PC-9 (cell line): ENCODE measurements around the gene PRSS50. TPM values are rescaled to one million over a fixed set of nuclear protein-coding genes. Genes with fewer than 3 reads are reported as not detected.

Experiments
- BruUV-seq: library from RNA; stranded (reverse); fragments of 400-500 nt; replicated peaks from 2 replicates; lab custom pipeline; 2021; lab: Mats Ljungman, UMichigan
- CTCF ChIA-PET: fragments of 300-600 bp; sonication (Branson Sonifier 250); formaldehyde crosslinking; loops from one replicate; lab custom pipeline; 2022; ENCODE audit warnings: antibody characterized with exemption; lab: Charles Lee
- POLR2A ChIA-PET: fragments of 300-600 bp; sonication (Branson Sonifier 250); formaldehyde crosslinking; loops from one replicate; lab custom pipeline; 2022; ENCODE audit warnings: antibody characterized with exemption; ENCODE audit not compliant: unreplicated experiment; lab: Charles Lee
- DNase-seq, 2 experiments: peaks; one replicate each; pipeline versions ENCODE4 v3.0.0 to v3.0.0-alpha.2; 2015 to 2022; ENCODE audit warnings: mixed read lengths in 1 of 2
- H2AFZ ChIP-seq: fragments of 200-600 bp; sonication (generic); 2 replicates; pipeline ENCODE4 v1.8.1; 2017; ENCODE audit warnings: antibody characterized with exemption
- H3F3A ChIP-seq: fragments of 200-600 bp; sonication (generic); 2 replicates; pipeline ENCODE4 v1.8.1; 2017; ENCODE audit warnings: antibody characterized with exemption, mild to moderate bottlenecking, low read depth; ENCODE audit not compliant: insufficient read depth
- H3K27ac ChIP-seq: fragments of 200-600 bp; sonication (generic); 2 replicates; pipeline ENCODE4 v1.6.1; 2016; ENCODE audit warnings: mixed run types
- H3K27me3 ChIP-seq: fragments of 200-600 bp; sonication (generic); 2 replicates; pipeline ENCODE4 v1.6.1; 2016; ENCODE audit warnings: low read depth, mixed run types; ENCODE audit not compliant: insufficient read depth
- H3K36me3 ChIP-seq: fragments of 200-600 bp; sonication (generic); 2 replicates; pipeline ENCODE4 v1.6.1; 2016; ENCODE audit warnings: low read depth, mixed run types
- H3K4me1 ChIP-seq: fragments of 200-600 bp; sonication (generic); replicated peaks from 2 replicates; pipeline ENCODE4 v1.6.1; 2016; ENCODE audit warnings: mixed run types; ENCODE audit not compliant: insufficient read depth
- H3K4me2 ChIP-seq: fragments of 200-600 bp; sonication (generic); 2 replicates; pipeline ENCODE4 v1.6.1; 2017; ENCODE audit warnings: mixed run types
- H3K4me3 ChIP-seq: fragments of 200-600 bp; sonication (generic); 2 replicates; pipeline ENCODE4 v1.6.1; 2016; ENCODE audit warnings: mixed run types
- H3K79me2 ChIP-seq: fragments of 200-600 bp; sonication (generic); 2 replicates; pipeline ENCODE4 v1.6.1; 2017; ENCODE audit warnings: low read depth, mixed run types
- H3K9me2 ChIP-seq: fragments of 200-600 bp; sonication (generic); 2 replicates; pipeline ENCODE4 v1.8.1; 2017; ENCODE audit warnings: mild to moderate bottlenecking; ENCODE audit not compliant: insufficient read depth
- H3K9me3 ChIP-seq: fragments of 200-600 bp; sonication (generic); 2 replicates; pipeline ENCODE4 v1.8.1; 2016; ENCODE audit warnings: low read depth; ENCODE audit not compliant: insufficient read depth
- H4K20me1 ChIP-seq: fragments of 200-600 bp; sonication (generic); 2 replicates; pipeline ENCODE4 v1.8.1; 2017; ENCODE audit not compliant: insufficient read depth
- EZH2 ChIP-seq: fragments of 200-600 bp; sonication (generic); IDR thresholded peaks from 2 replicates; pipeline ENCODE4 v1.8.0; 2017; ENCODE audit warnings: antibody characterized with exemption, low read depth
- intact Hi-C: fragments of 100-400 bp; cut with micrococcal nuclease; formaldehyde crosslinking; loops from one replicate; pipeline ENCODE4 v1.10.0; 2022; ENCODE audit not compliant: unreplicated experiment
- total RNA-seq: library from RNA; stranded (reverse); gene quantifications from 2 replicates; pipeline ENCODE4 v1.2.3, GENCODE V29; 2021
- TF ChIP-seq, protein P1 (sequence below): fragments of 200-600 bp; sonication (generic); conservative IDR thresholded peaks from 2 replicates; pipeline ENCODE4 v1.6.1; 2017; ENCODE audit warnings: mixed run types, antibody characterized with exemption, mild to moderate bottlenecking, moderate library complexity

PRSS50 gene
- total RNA-seq, 1 experiment from 2014 or later, result 0.50 TPM

DNA sequence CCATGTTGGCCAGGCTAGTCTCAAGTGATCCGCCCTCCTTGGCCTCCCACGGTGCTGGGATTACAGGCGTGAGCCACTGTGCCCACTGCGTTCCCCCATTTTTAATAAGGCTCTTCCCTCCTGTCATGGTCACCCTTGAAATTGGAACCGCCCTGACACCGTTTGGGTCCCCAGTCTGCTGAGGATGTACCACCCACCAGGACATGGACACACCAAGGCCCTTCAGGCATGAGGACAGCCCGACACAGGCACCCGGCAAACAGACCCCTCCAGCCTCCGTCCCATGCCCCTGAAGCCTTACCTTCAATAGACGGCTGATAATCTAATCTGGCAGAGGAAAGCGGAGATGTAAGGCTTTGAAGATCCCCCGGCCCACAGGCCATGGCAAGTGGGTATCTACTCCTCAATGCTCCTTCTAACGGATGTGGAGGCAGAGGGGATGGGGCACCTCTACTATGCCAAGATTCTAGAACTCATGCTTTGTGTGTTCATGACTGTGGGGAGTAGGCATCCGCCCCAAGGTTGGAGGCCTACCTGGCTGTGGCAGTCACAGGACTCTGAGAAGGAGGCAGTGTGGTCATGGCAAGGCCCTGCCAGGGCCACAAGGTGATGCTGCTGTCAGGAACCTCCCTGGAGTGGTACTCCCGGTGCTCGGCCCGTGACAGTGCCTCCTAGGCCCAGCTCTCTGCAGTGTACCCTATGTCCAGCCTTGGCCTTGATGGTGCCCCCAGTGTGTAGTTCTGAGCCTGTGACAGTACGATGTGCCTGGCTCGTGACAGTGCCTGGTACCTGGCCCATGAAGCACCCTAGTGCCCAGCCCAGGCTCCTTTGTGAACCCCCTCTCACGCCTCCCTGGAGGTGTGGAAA is 18.6 kb upstream of the PRSS50 start:
- intact Hi-C loops, result no loop called here
- H3K79me2 ChIP-seq, result no peaks in the 10 kb centered on the region
- no peak overlapping the region for H2AFZ ChIP-seq
- CTCF ChIA-PET, result interaction anchor here (0.7 kb wide), 1 partner anchor 30 kb away, joined by 9 read pairs; no protein-coding TSS in a partner anchor
- no peaks in the 10 kb centered on the region for H3K4me1 ChIP-seq
- no peaks in the 10 kb centered on the region for H3K27me3 ChIP-seq
- no peak for DNase-seq
- no TSS peak for BruUV-seq
- H4K20me1 ChIP-seq, result no peaks in the 10 kb centered on the region
- POLR2A ChIA-PET, result no interaction called here
- no peaks in the 10 kb centered on the region for H3K9me3 ChIP-seq
- H3K4me3 ChIP-seq, result no peak overlapping the region
- no peak overlapping the region for H3K4me2 ChIP-seq
- H3K9me2 ChIP-seq, result no peaks in the 10 kb centered on the region
- no peaks in the 10 kb centered on the region for H3K36me3 ChIP-seq
- no peak for TF ChIP-seq EZH2
- TF ChIP-seq, protein P1, sequence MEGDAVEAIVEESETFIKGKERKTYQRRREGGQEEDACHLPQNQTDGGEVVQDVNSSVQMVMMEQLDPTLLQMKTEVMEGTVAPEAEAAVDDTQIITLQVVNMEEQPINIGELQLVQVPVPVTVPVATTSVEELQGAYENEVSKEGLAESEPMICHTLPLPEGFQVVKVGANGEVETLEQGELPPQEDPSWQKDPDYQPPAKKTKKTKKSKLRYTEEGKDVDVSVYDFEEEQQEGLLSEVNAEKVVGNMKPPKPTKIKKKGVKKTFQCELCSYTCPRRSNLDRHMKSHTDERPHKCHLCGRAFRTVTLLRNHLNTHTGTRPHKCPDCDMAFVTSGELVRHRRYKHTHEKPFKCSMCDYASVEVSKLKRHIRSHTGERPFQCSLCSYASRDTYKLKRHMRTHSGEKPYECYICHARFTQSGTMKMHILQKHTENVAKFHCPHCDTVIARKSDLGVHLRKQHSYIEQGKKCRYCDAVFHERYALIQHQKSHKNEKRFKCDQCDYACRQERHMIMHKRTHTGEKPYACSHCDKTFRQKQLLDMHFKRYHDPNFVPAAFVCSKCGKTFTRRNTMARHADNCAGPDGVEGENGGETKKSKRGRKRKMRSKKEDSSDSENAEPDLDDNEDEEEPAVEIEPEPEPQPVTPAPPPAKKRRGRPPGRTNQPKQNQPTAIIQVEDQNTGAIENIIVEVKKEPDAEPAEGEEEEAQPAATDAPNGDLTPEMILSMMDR, result no peak
- H3K27ac ChIP-seq, result no peak overlapping the region
- H3F3A ChIP-seq, result no peaks in the 10 kb centered on the region

DNA sequence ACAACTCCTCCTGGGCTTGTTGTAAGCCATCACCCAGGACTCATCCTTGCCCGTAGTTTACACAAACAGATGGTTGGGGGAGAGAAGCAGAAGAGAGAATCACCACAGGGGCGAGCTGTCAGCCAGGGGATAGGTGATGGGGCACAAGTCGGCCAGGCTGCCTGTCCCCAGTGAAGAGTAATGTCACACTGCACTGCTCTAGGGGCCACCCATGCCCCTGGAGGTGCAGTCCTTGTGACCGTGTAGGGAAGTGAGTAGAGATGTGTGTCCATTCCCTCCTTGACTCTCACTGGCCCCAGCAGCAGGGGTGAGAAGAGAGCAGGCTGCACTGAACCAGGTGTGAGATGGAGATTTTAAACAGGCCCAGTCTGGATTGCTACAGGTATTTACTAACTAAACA is 17.1 kb upstream of the PRSS50 start:
- Histone ChIP-seq H3K79me2 (no peaks in the 10 kb centered on the region), H3K4me1 (no peaks in the 10 kb centered on the region), H4K20me1 (no peaks in the 10 kb centered on the region), H3F3A (no peaks in the 10 kb centered on the region), H3K9me3 (no peaks in the 10 kb centered on the region), H2AFZ (no peak overlapping the region), H3K4me2 (no peak overlapping the region), H3K9me2 (no peaks in the 10 kb centered on the region), H3K4me3 (no peak overlapping the region), H3K27ac (no peak overlapping the region), H3K36me3 (no peaks in the 10 kb centered on the region), H3K27me3 (no peaks in the 10 kb centered on the region)
- BruUV-seq, result no TSS peak
- ChIA-PET POLR2A (no interaction called here), CTCF (no interaction called here)
- intact Hi-C loops, result no loop called here
- TF ChIP-seq EZH2, result no peak
- TF ChIP-seq, protein P1, result no peak
- no peak for DNase-seq

DNA sequence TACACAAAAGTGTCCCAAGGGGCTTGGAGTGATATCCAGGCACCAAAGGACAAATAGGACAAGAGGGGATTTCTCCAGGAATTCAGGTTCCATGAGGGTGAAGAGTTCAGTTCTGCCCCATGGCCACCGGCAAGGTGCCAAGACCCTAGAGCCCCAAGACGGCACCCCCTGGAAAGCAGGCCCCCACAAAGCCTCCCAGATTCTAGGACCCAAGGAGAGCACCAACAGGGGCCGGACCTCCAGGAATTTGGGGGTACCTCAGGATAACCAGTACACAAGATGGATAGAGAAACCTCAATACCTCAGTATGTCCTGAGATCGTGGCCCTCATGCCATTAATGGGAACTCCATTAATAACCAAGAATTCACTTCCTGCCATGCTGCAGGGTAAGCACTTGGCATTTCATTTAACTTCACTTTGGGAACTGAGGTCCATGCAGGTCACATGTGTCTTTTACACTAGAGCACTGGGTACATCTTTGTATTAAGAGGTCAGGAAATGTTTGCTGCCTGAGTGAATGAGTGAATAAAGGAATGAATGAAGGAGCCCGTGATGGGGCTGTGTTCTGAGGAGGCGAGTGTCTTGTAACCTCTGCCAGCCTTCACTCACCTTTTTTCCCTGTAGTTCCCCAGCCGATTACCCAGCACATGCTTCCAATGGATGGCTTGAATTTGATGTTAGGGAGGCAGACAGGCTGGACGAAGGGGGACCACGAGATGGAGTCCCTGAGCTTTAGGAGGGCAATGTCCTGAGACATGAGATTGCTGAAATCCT is 15.5 kb upstream of the PRSS50 start:
- H3K4me2 ChIP-seq, result no peak overlapping the region
- intact Hi-C loops, result no loop called here
- H3K27ac ChIP-seq, result no peak overlapping the region
- no peaks in the 10 kb centered on the region for H3K9me3 ChIP-seq
- no peaks in the 10 kb centered on the region for H3K27me3 ChIP-seq
- H3K36me3 ChIP-seq, result no peaks in the 10 kb centered on the region
- H3K9me2 ChIP-seq, result no peaks in the 10 kb centered on the region
- H4K20me1 ChIP-seq, result no peaks in the 10 kb centered on the region
- BruUV-seq, result no TSS peak
- CTCF ChIA-PET, result no interaction called here
- no peaks in the 10 kb centered on the region for H3F3A ChIP-seq
- H2AFZ ChIP-seq, result no peak overlapping the region
- POLR2A ChIA-PET, result no interaction called here
- no peaks in the 10 kb centered on the region for H3K79me2 ChIP-seq
- no peak for TF ChIP-seq EZH2
- TF ChIP-seq, protein P1, result no peak
- no peak overlapping the region for H3K4me3 ChIP-seq
- DNase-seq, result no peak
- no peaks in the 10 kb centered on the region for H3K4me1 ChIP-seq
